Measurements from ENCODE around the gene ZNF567. TPM values are rescaled to one million over a fixed set of nuclear protein-coding genes. Genes with fewer than 3 reads are reported as not detected.
"Not testable (repeated sequence)": the region's sequence is repeated elsewhere in the genome, so short reads cannot be mapped to it uniquely, and the experiment has no call there.

Gene ZNF567
- total and polyA plus RNA-seq, 2 experiments from 2014 or later, result 5.5 to 6.6 TPM

DNA sequence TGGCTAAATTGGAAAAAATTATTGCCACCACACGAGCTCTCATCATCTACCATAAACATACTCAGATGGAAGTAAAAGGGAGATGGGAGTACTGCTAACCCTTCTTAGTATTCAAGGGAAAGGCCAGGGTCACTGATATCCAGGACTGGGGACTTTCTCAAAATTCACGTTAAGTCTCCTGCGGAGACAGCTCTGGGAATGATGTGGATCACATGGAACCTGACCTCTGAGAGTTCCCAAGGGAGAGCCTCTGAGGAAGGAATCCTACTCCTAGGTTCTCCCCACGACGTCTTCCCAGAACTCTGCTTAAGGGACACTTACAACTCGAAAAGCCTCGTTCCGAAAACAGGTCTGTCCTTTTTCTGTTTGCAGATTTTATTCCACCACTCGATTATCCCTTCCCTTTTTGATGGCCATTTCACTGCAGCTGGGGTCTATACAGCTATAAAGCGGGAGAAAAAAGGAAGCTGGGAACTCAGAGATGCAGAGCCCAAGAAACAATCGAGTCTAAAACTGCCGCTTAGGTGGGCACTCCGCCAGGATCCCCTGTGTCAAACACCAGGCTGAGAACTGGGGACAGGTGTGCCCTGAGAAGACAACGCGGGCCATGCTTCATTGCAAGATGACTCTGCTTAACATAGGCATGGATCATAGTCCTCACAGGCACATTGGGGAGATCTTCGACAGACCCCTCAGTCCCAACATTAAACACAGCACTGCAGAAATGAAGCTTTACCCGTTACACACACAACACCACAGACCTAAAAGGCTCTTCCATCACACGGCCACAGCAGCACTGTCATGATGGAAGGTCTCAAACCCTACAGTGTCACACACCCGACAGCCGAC, 823 bp upstream of the ZNF567 start:
- Histone ChIP-seq H3K4me3 (peak overlapping the region; percentile 49), H3K4me1 (ENCODE audit: low read depth) (peaks cover 8% of the 10 kb centered on the region), H3K27me3 (no peaks in the 10 kb centered on the region), H3K36me3 (peaks cover 22% of the 10 kb centered on the region), H3K9me3 (ENCODE audit: low read depth) (no peaks in the 10 kb centered on the region), H3K27ac (peak overlapping the region; percentile 37)
- DNase-seq (ENCODE audit: low read depth in 1 of 2, low spot score in 1 of 2), result peak; percentile 9 to 10
- no peak for TF ChIP-seq CTCF (IDR thresholded peaks at IDR 0.05; ENCODE audit: low read depth, low read length)

GRCh38 chr19:36688058-36688457, 646 bp downstream of the ZNF567 start:
- H3K27ac ChIP-seq, result peak overlapping the region; percentile 75
- H3K9me3 ChIP-seq (ENCODE audit: low read depth), result no peaks in the 10 kb centered on the region
- H3K36me3 ChIP-seq, result peaks cover 37% of the 10 kb centered on the region
- no peak for DNase-seq (ENCODE audit: low read depth in 1 of 2, low spot score in 1 of 2)
- TF ChIP-seq CTCF (IDR thresholded peaks at IDR 0.05; ENCODE audit: low read depth, low read length), result no peak
- no peaks in the 10 kb centered on the region for H3K27me3 ChIP-seq
- peaks cover 8% of the 10 kb centered on the region for H3K4me1 ChIP-seq (ENCODE audit: low read depth)
- peak overlapping the region; percentile 49 for H3K4me3 ChIP-seq

DNA sequence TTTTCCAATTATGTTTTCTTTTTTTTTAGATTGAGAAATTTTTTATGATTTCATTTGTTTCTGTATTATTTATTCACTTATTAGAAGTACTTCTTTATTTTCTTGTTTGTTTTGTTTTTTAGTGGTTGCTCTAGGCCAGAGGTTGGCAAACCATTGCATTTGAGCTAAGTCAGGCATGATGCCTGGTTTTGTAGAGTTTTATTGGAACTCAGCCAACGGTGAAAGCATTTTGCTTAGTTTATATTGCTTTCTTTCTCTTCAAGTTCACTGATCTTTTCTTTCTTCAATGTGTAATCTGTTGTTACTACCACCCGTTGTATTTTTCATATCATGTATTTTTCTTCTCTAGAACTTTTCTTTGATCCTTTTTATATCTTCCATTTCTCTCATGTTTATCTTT, 19.7 kb downstream of the ZNF567 start:
- Histone ChIP-seq H3K9me3 (ENCODE audit: low read depth) (peaks cover 3% of the 10 kb centered on the region), H3K27me3 (no peaks in the 10 kb centered on the region), H3K4me1 (ENCODE audit: low read depth) (no peaks in the 10 kb centered on the region), H3K36me3 (no peaks in the 10 kb centered on the region), H3K4me3 (no peak overlapping the region), H3K27ac (no peak overlapping the region)
- TF ChIP-seq CTCF (IDR thresholded peaks at IDR 0.05; ENCODE audit: low read depth, low read length), result no peak
- DNase-seq (ENCODE audit: low read depth in 1 of 2, low spot score in 1 of 2), result no peak

DNA sequence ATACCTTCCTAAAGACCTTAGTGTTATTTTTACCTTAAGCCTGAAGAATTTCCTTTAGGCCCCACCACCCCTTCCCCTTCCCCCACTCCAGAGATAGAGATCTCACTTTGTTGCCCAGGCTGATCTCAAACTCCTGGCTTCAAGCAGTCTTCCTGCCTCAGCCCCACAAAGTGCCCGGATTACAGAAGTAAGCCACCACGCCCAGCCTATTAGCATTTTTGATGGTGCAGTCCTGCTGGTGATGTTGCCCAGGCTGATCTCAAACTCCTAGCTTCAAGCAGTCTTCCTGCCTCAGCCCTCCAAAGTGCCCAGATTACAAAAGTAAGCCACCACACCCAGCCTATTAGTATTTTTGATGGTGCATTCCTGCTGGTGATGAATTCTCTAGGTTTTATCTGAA, 22.0 kb downstream of the ZNF567 start:
- TF ChIP-seq CTCF (IDR thresholded peaks at IDR 0.05; ENCODE audit: low read depth, low read length), result no peak
- peaks cover 20% of the 10 kb centered on the region for H3K36me3 ChIP-seq

GRCh38 chr19:36719687-36720556, 32.5 kb downstream of the ZNF567 start:
- no peak for TF ChIP-seq CTCF (IDR thresholded peaks at IDR 0.05; ENCODE audit: low read depth, low read length)
- DNase-seq (ENCODE audit: low read depth in 1 of 2, low spot score in 1 of 2), result peak in 1 of 2 donors; percentile 9
- H3K27me3 ChIP-seq, result no peaks in the 10 kb centered on the region
- no peaks in the 10 kb centered on the region for H3K4me1 ChIP-seq (ENCODE audit: low read depth)
- H3K9me3 ChIP-seq (ENCODE audit: low read depth), result peaks cover 20% of the 10 kb centered on the region
- peaks cover 35% of the 10 kb centered on the region for H3K36me3 ChIP-seq
- H3K27ac ChIP-seq, result no peak overlapping the region
- H3K4me3 ChIP-seq, result no peak overlapping the region

More for the DNA sequence above, 22.0 kb downstream of the ZNF567 start:
- Histone ChIP-seq H3K4me3 (no peak overlapping the region), H3K27ac (no peak overlapping the region), H3K4me1 (ENCODE audit: low read depth) (no peaks in the 10 kb centered on the region), H3K27me3 (no peaks in the 10 kb centered on the region), H3K9me3 (ENCODE audit: low read depth) (peaks cover 3% of the 10 kb centered on the region)
- DNase-seq (ENCODE audit: low read depth in 1 of 2, low spot score in 1 of 2), result no peak

GRCh38 chr19:36736166-36736565, 48.8 kb downstream of the ZNF567 start:
- H3K27ac ChIP-seq; DNase-seq (ENCODE audit: low read depth in 1 of 2, low spot score in 1 of 2); H3K9me3 ChIP-seq (ENCODE audit: low read depth); H3K4me3 ChIP-seq; H3K36me3 ChIP-seq; H3K4me1 ChIP-seq (ENCODE audit: low read depth); H3K27me3 ChIP-seq: not testable (repeated sequence)

Measured in cardiac muscle cell (in vitro differentiated cells and primary cell).